Spinal cord (tissue), 10 donors: Measurements from ENCODE around the gene CCL28. TPM values are rescaled to one million over a fixed set of nuclear protein-coding genes. Genes with fewer than 3 reads are reported as not detected.
"Not testable (repeated sequence)": the region's sequence is repeated elsewhere in the genome, so short reads cannot be mapped to it uniquely, and the experiment has no call there.

Source experiments
- DNase-seq, 6 donors: peaks; one replicate each; pipeline versions ENCODE4 v3.0.0 to v3.0.0-alpha.2; 2013 to 2015; ENCODE audit warnings: low spot score in 6 of 6, low read depth in 4 of 6
- H3K27ac ChIP-seq: one replicate; pipeline ENCODE4 v1.5.1; 2013; ENCODE audit warnings: low read depth, low read length, control low read depth
- H3K27me3 ChIP-seq: one replicate; pipeline ENCODE4 v1.6.1; 2013; ENCODE audit warnings: low read length; ENCODE audit not compliant: control insufficient read depth, insufficient read depth
- H3K36me3 ChIP-seq: one replicate; pipeline ENCODE4 v1.6.1; 2013; ENCODE audit warnings: low read length; ENCODE audit not compliant: control insufficient read depth, insufficient read depth
- H3K4me1 ChIP-seq: one replicate; pipeline ENCODE4 v1.6.1; 2013; ENCODE audit warnings: low read length; ENCODE audit not compliant: control insufficient read depth, insufficient read depth
- H3K4me3 ChIP-seq: one replicate; pipeline ENCODE4 v1.5.1; 2013; ENCODE audit warnings: low read depth, low read length, control low read depth
- H3K9me3 ChIP-seq: one replicate; pipeline ENCODE4 v1.6.1; 2013; ENCODE audit warnings: low read length; ENCODE audit not compliant: control insufficient read depth, insufficient read depth
- whole genome bisulfite sequencing: methylation state at CpG from one replicate; pipeline ENCODE4 v1.1.5; 2013; ENCODE audit warnings: missing lambda C conversion rate; ENCODE audit not compliant: insufficient coverage; 5-methylcytosine and 5-hydroxymethylcytosine counted together
- polyA plus RNA-seq, 2 donors: library from polyadenylated mRNA; unstranded; fragments of 120-200 nt; gene quantifications; one replicate each; pipeline ENCODE4 v1.2.1, GENCODE V29; 2013; ENCODE audit not compliant: insufficient read length in 2 of 2
- total RNA-seq, 2 donors: library from RNA; depleted of rRNA in 1 of 2; stranded (reverse); fragments of 120-200 nt in 1 of 2; fragments of >200 nt in 1 of 2; gene quantifications; one replicate each; pipeline versions ENCODE4 v1.2.3 to v1.2.4, GENCODE V29; 2013 to 2014
- donor health status: healthy.

Gene CCL28
- total and polyA plus RNA-seq, 4 donors = 1.0 to 6.1 (median 2.5) TPM

- H3K4me3 ChIP-seq = no peak overlapping the region
- WGBS = 71% methylated on average over 1 of the region's 3 CpGs
- H3K27me3 ChIP-seq = no peaks in the 10 kb centered on the region
- DNase-seq = no peak
- H3K4me1 ChIP-seq = no peaks in the 10 kb centered on the region
- H3K36me3 ChIP-seq = no peaks in the 10 kb centered on the region
- no peaks in the 10 kb centered on the region for H3K9me3 ChIP-seq
- H3K27ac ChIP-seq = no peak overlapping the region
Observed at GRCh38 chr5:43386960-43387362, 25.2 kb downstream of the CCL28 start.

- Histone ChIP-seq H3K4me1 (no peaks in the 10 kb centered on the region), H3K36me3 (no peaks in the 10 kb centered on the region), H3K27ac (no peak overlapping the region), H3K4me3 (no peak overlapping the region), H3K27me3 (no peaks in the 10 kb centered on the region), H3K9me3 (no peaks in the 10 kb centered on the region)
- no CpG with 5 or more reads among the region's 1 CpG for WGBS
- DNase-seq = no peak
Observed at GRCh38 chr5:43376496-43377140, 35.6 kb downstream of the CCL28 start.

GRCh38 chr5:43371821-43372220, 40.4 kb downstream of the CCL28 start:
- Histone ChIP-seq H3K9me3 (no peaks in the 10 kb centered on the region), H3K4me1 (no peaks in the 10 kb centered on the region), H3K4me3 (no peak overlapping the region), H3K27me3 (no peaks in the 10 kb centered on the region), H3K36me3 (no peaks in the 10 kb centered on the region), H3K27ac (no peak overlapping the region)
- no peak for DNase-seq

- WGBS = 100% methylated on average over 1 of the region's 1 CpG
- H3K4me1 ChIP-seq = no peaks in the 10 kb centered on the region
- H3K36me3 ChIP-seq = no peaks in the 10 kb centered on the region
- H3K4me3 ChIP-seq = no peak overlapping the region
- H3K27me3 ChIP-seq = no peaks in the 10 kb centered on the region
- H3K9me3 ChIP-seq = no peaks in the 10 kb centered on the region
- no peak for DNase-seq
- no peak overlapping the region for H3K27ac ChIP-seq
Observed at GRCh38 chr5:43370352-43370751, 41.8 kb downstream of the CCL28 start.

GRCh38 chr5:43369651-43370050, 42.5 kb downstream of the CCL28 start:
- Histone ChIP-seq H3K4me3 (no peak overlapping the region), H3K4me1 (no peaks in the 10 kb centered on the region), H3K27ac (no peak overlapping the region), H3K27me3 (no peaks in the 10 kb centered on the region), H3K9me3 (no peaks in the 10 kb centered on the region), H3K36me3 (no peaks in the 10 kb centered on the region)
- DNase-seq = no peak

GRCh38 chr5:43367909-43368669, 44.1 kb downstream of the CCL28 start:
- no peak overlapping the region for H3K27ac ChIP-seq
- H3K4me3 ChIP-seq = no peak overlapping the region
- H3K36me3 ChIP-seq = no peaks in the 10 kb centered on the region
- no peaks in the 10 kb centered on the region for H3K9me3 ChIP-seq
- no peaks in the 10 kb centered on the region for H3K27me3 ChIP-seq
- no peak for DNase-seq
- no peaks in the 10 kb centered on the region for H3K4me1 ChIP-seq
- WGBS = no CpG with 5 or more reads among the region's 3 CpGs

- DNase-seq = no peak
- Histone ChIP-seq H3K27ac (no peak overlapping the region), H3K9me3 (no peaks in the 10 kb centered on the region), H3K27me3 (no peaks in the 10 kb centered on the region), H3K4me3 (no peak overlapping the region), H3K36me3 (no peaks in the 10 kb centered on the region), H3K4me1 (no peaks in the 10 kb centered on the region)
- WGBS = 100% methylated on average over 1 of the region's 3 CpGs
Observed at GRCh38 chr5:43367453-43367852, 44.7 kb downstream of the CCL28 start.

- H3K4me3 ChIP-seq, H3K27ac ChIP-seq, H3K4me1 ChIP-seq, DNase-seq, H3K27me3 ChIP-seq, H3K36me3 ChIP-seq, H3K9me3 ChIP-seq: not testable (repeated sequence)
- 85% methylated on average over 3 of the region's 4 CpGs for WGBS
Observed at GRCh38 chr5:43366680-43367246, 45.4 kb downstream of the CCL28 start.

- no CpG with 5 or more reads among the region's 2 CpGs for WGBS
- H3K4me1 ChIP-seq, H3K36me3 ChIP-seq, H3K27me3 ChIP-seq, H3K27ac ChIP-seq, DNase-seq, H3K9me3 ChIP-seq, H3K4me3 ChIP-seq: not testable (repeated sequence)
Observed at GRCh38 chr5:43365155-43365554, 47.0 kb downstream of the CCL28 start.
